Sigmoid colon (tissue), 7 donors: ENCODE measurements around the gene DUSP9. TPM values are rescaled to one million over a fixed set of nuclear protein-coding genes. Genes with fewer than 3 reads are reported as not detected.
A peak's percentile ranks its signal among the peaks of the same experiment; 100 is the strongest.

Experiments used
- DNase-seq: peaks from one replicate; pipeline ENCODE4 v3.0.0-alpha.2; 2019
- H3K27ac ChIP-seq, 4 donors: fragments of 200-600 bp; sonication (generic); one replicate each; pipeline ENCODE4 v1.5.1; 2016 to 2019; ENCODE audit warnings: mild to moderate bottlenecking in 1 of 4
- H3K27me3 ChIP-seq, 3 donors: fragments of 200-600 bp; sonication (generic); one replicate each; pipeline ENCODE4 v1.5.1; 2019; ENCODE audit warnings: mild to moderate bottlenecking in 1 of 3
- H3K36me3 ChIP-seq, 4 donors: fragments of 200-600 bp; sonication (generic); one replicate each; pipeline ENCODE4 v1.5.1; 2016 to 2019
- H3K4me1 ChIP-seq, 4 donors: fragments of 200-600 bp; sonication (generic); one replicate each; pipeline ENCODE4 v1.5.1; 2017 to 2019
- H3K4me3 ChIP-seq, 4 donors: fragments of 200-600 bp; sonication (generic); one replicate each; pipeline ENCODE4 v1.5.1; 2017 to 2019; ENCODE audit warnings: mild to moderate bottlenecking in 2 of 4, moderate library complexity in 1 of 4
- H3K9me3 ChIP-seq, 4 donors: fragments of 200-600 bp in 3 of 4; sonication (generic) in 3 of 4; one replicate each; pipeline versions ENCODE4 v1.5.1 to v1.6.1; 2013 to 2019
- EP300 ChIP-seq, 4 donors: sonication (generic); formaldehyde crosslinking; IDR thresholded peaks; one replicate each; pipeline ENCODE4 v1.6.1; 2017; ENCODE audit warnings: antibody characterized with exemption in 4 of 4
- POLR2A ChIP-seq, 2 donors: fragments of 450-650 bp; IDR thresholded peaks; one replicate each; pipeline ENCODE4 v1.6.1; 2016; ENCODE audit warnings: antibody characterized with exemption in 2 of 2, mild to moderate bottlenecking in 2 of 2, moderate library complexity in 2 of 2
- POLR2AphosphoS5 ChIP-seq, 4 donors: sonication (generic); formaldehyde crosslinking; IDR thresholded peaks; one replicate each; pipeline ENCODE4 v1.6.1; 2017; ENCODE audit warnings: antibody characterized with exemption in 4 of 4
- WGBS, 2 donors: extraction: QIAGEN DNeasy Blood & Tissue Kit; methylation state at CpG; one replicate each; pipeline ENCODE4 v1.1.7; 2013; 5-methylcytosine and 5-hydroxymethylcytosine counted together
- intact Hi-C: fragments of 100-400 bp; cut with DNase I; formaldehyde crosslinking; loops from one replicate; pipeline ENCODE4 v1.15.1; 2023
- polyA plus RNA-seq, 3 donors: library from polyadenylated mRNA; stranded (reverse); fragments of 200-250 nt; gene quantifications; one replicate each; pipeline ENCODE4 v1.2.3, GENCODE V29; 2013
- total RNA-seq, 4 donors: library from RNA; depleted of rRNA; stranded (reverse); fragments of >200 nt; gene quantifications; one replicate each; pipeline ENCODE4 v1.1.0, GENCODE V29; 2016
- TF ChIP-seq, protein P1 (sequence below), 4 experiments: fragments of 450-650 bp in 3 of 4; fragments of 200-600 bp in 1 of 4; IDR thresholded peaks; one replicate each; pipeline ENCODE4 v1.5.1; 2016 to 2019; ENCODE audit warnings: antibody characterized with exemption in 4 of 4, mild to moderate bottlenecking in 3 of 4, moderate library complexity in 2 of 4
- donor health status: healthy with polysubstance abuse.
- donor health status: Bipolar disorder and iron deficiency.
- donor health status: healthy.

The DUSP9 gene
- total and polyA plus RNA-seq, 7 donors = 0.06 TPM; not detected in 6

DNA sequence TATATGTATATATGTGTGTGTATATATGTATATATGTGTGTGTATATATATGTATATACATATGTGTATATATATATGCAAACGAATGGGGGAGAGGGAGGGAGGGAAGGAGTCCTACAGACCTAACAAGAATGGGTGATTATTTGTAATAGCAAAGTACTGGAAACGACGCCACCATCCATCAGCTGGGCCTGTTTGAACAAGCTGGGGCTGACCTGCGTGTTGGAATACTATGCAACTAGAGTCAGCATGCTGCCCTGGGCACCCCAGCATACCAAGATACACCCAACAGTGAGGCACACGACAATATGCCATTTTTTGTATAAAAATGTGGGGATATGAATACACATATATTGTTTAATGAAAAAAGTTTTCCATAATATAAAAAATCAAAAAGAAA is 26.4 kb upstream of the DUSP9 start:
- WGBS, 2 donors = 64 to 85% methylated on average over 5 of the region's 5 CpGs

GRCh38 chrX:153621949-153622598 is 24.9 kb upstream of the DUSP9 start:
- 80 to 89% methylated on average over 27 of the region's 27 CpGs for WGBS, 2 donors
- intact Hi-C loops = no loop called here
- Histone ChIP-seq H3K36me3 (no peaks in the 10 kb centered on the region), H3K9me3 (no peaks in the 10 kb centered on the region), H3K4me3 (no peak overlapping the region), H3K4me1 (no peaks in the 10 kb centered on the region), H3K27ac (no peak overlapping the region), H3K27me3 (peaks cover 0 to 6% (median 0%) of the 10 kb centered on the region in 3 donors)
- no peak for DNase-seq
- TF ChIP-seq POLR2AphosphoS5 (IDR thresholded peaks at IDR 0.05) (no peak), POLR2A (IDR thresholded peaks at IDR 0.05) (no peak), EP300 (IDR thresholded peaks at IDR 0.05) (no peak)
- TF ChIP-seq, protein P1, sequence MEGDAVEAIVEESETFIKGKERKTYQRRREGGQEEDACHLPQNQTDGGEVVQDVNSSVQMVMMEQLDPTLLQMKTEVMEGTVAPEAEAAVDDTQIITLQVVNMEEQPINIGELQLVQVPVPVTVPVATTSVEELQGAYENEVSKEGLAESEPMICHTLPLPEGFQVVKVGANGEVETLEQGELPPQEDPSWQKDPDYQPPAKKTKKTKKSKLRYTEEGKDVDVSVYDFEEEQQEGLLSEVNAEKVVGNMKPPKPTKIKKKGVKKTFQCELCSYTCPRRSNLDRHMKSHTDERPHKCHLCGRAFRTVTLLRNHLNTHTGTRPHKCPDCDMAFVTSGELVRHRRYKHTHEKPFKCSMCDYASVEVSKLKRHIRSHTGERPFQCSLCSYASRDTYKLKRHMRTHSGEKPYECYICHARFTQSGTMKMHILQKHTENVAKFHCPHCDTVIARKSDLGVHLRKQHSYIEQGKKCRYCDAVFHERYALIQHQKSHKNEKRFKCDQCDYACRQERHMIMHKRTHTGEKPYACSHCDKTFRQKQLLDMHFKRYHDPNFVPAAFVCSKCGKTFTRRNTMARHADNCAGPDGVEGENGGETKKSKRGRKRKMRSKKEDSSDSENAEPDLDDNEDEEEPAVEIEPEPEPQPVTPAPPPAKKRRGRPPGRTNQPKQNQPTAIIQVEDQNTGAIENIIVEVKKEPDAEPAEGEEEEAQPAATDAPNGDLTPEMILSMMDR (IDR thresholded peaks at IDR 0.05) = no peak

More for the DNA sequence above, 26.4 kb upstream of the DUSP9 start:
- H3K27me3 ChIP-seq = peaks cover 0 to 6% (median 0%) of the 10 kb centered on the region in 3 donors
- no peaks in the 10 kb centered on the region for H3K9me3 ChIP-seq
- no peak for DNase-seq
- H3K4me3 ChIP-seq = no peak overlapping the region
- intact Hi-C loops = no loop called here
- no peaks in the 10 kb centered on the region for H3K4me1 ChIP-seq
- H3K36me3 ChIP-seq = no peaks in the 10 kb centered on the region
- TF ChIP-seq, protein P1 (IDR thresholded peaks at IDR 0.05) = no peak
- TF ChIP-seq POLR2AphosphoS5 (IDR thresholded peaks at IDR 0.05) (no peak), POLR2A (IDR thresholded peaks at IDR 0.05) (no peak), EP300 (IDR thresholded peaks at IDR 0.05) (no peak)
- no peak overlapping the region for H3K27ac ChIP-seq

- Histone ChIP-seq H3K4me1 (no peaks in the 10 kb centered on the region), H3K27ac (no peak overlapping the region), H3K4me3 (no peak overlapping the region), H3K27me3 (peaks cover 0 to 6% (median 0%) of the 10 kb centered on the region in 3 donors), H3K36me3 (no peaks in the 10 kb centered on the region), H3K9me3 (no peaks in the 10 kb centered on the region)
- intact Hi-C loops = no loop called here
- TF ChIP-seq EP300 (IDR thresholded peaks at IDR 0.05) (no peak), POLR2AphosphoS5 (IDR thresholded peaks at IDR 0.05) (no peak), POLR2A (IDR thresholded peaks at IDR 0.05) (no peak)
- TF ChIP-seq, protein P1 (IDR thresholded peaks at IDR 0.05) = no peak
- 21 to 60% methylated on average over 17 of the region's 17 CpGs for WGBS, 2 donors
- DNase-seq = no peak
Measured at GRCh38 chrX:153622661-153623309, 24.2 kb upstream of the DUSP9 start.

- Histone ChIP-seq H3K4me3 (no peak overlapping the region), H3K4me1 (no peaks in the 10 kb centered on the region), H3K27me3 (peaks cover 0 to 3% (median 0%) of the 10 kb centered on the region in 3 donors), H3K27ac (no peak overlapping the region), H3K36me3 (no peaks in the 10 kb centered on the region), H3K9me3 (no peaks in the 10 kb centered on the region)
- 64 to 80% methylated on average over 16 of the region's 16 CpGs for WGBS, 2 donors
- no peak for TF ChIP-seq EP300 (IDR thresholded peaks at IDR 0.05)
- TF ChIP-seq, protein P1 (IDR thresholded peaks at IDR 0.05) = no peak
- TF ChIP-seq POLR2A (IDR thresholded peaks at IDR 0.05) = no peak
- no peak for TF ChIP-seq POLR2AphosphoS5 (IDR thresholded peaks at IDR 0.05)
- DNase-seq = peak; percentile 53
- intact Hi-C loops = no loop called here
Measured at GRCh38 chrX:153623310-153624029, 23.5 kb upstream of the DUSP9 start.
